Left ventricle myocardium inferior (tissue), 1 donor: ENCODE data around the gene ACAD9. TPM values are rescaled to one million over a fixed set of nuclear protein-coding genes. Genes with fewer than 3 reads are reported as not detected.
A peak's percentile ranks its signal among the peaks of the same experiment; 100 is the strongest.

Experiments
- DNase-seq: peaks from one replicate; pipeline ENCODE4 v3.0.0-alpha.2; 2020
- H3K27ac ChIP-seq: fragments of 200-600 bp; replicated peaks from 2 replicates; pipeline ENCODE4 v1.8.0; 2021
- H3K27me3 ChIP-seq: fragments of 200-600 bp; 2 replicates; pipeline ENCODE4 v1.8.0; 2021; ENCODE audit warnings: low read depth
- H3K36me3 ChIP-seq: fragments of 200-600 bp; 2 replicates; pipeline ENCODE4 v1.8.0; 2021
- H3K4me1 ChIP-seq: fragments of 200-600 bp; 2 replicates; pipeline ENCODE4 v1.8.0; 2021
- H3K4me3 ChIP-seq: fragments of 200-600 bp; 2 replicates; pipeline ENCODE4 v1.8.0; 2021; ENCODE audit warnings: mild to moderate bottlenecking, moderate library complexity
- H3K9me3 ChIP-seq: fragments of 200-600 bp; replicated peaks from 2 replicates; pipeline ENCODE4 v1.8.0; 2021
- CTCF ChIP-seq: fragments of 200-600 bp; IDR thresholded peaks from 2 replicates; pipeline ENCODE4 v1.8.0; 2021; ENCODE audit warnings: antibody characterized with exemption, mild to moderate bottlenecking, borderline replicate concordance
- intact Hi-C: fragments of 100-400 bp; cut with micrococcal nuclease; formaldehyde crosslinking; loops from one replicate; pipeline ENCODE4 v1.11.0; 2022
- total RNA-seq: library from RNA; stranded (reverse); fragmentation: NEBNext Ultra II Directional; extraction: Animal tissue kit (Norgen Biotek cat#: 25700); gene quantifications from one replicate; pipeline ENCODE4 v1.2.1, GENCODE V29; 2021
- donor health status: DM: no; HTN: yes; CAD: no; lungs with severe emphysema.

The ACAD9 gene
- total RNA-seq, 1 donor from 2014 or later = 35.9 TPM

GRCh38 chr3:128844502-128844901 is 34.9 kb upstream of the ACAD9 start:
- Histone ChIP-seq H3K27ac (no peak overlapping the region), H3K4me1 (peaks cover 18% of the 10 kb centered on the region), H3K9me3 (no peaks in the 10 kb centered on the region), H3K36me3 (no peaks in the 10 kb centered on the region), H3K4me3 (no peak overlapping the region), H3K27me3 (no peaks in the 10 kb centered on the region)
- intact Hi-C loops = no loop called here
- no peak for TF ChIP-seq CTCF
- no peak for DNase-seq

- Histone ChIP-seq H3K4me3 (peak overlapping the region; percentile 69), H3K36me3 (no peaks in the 10 kb centered on the region), H3K9me3 (no peaks in the 10 kb centered on the region), H3K27ac (peak overlapping the region; percentile 91), H3K4me1 (peaks cover 18% of the 10 kb centered on the region), H3K27me3 (no peaks in the 10 kb centered on the region)
- DNase-seq = no peak
- TF ChIP-seq CTCF = no peak
- intact Hi-C loops = loop anchor here (5.0 kb wide), 1 partner anchor 228 kb away; no protein-coding TSS in a partner anchor
Measured at GRCh38 chr3:128845119-128845777, 34.2 kb upstream of the ACAD9 start.

- intact Hi-C loops = loop anchor here (5.0 kb wide), 1 partner anchor 229 kb away; no protein-coding TSS in a partner anchor
- H3K4me1 ChIP-seq = peaks cover 18% of the 10 kb centered on the region
- peak; percentile 73 for TF ChIP-seq CTCF
- no peaks in the 10 kb centered on the region for H3K36me3 ChIP-seq
- peak overlapping the region; percentile 91 for H3K27ac ChIP-seq
- peak; percentile 92 for DNase-seq
- no peaks in the 10 kb centered on the region for H3K9me3 ChIP-seq
- no peaks in the 10 kb centered on the region for H3K27me3 ChIP-seq
- peak overlapping the region; percentile 69 for H3K4me3 ChIP-seq
Measured at GRCh38 chr3:128845778-128846485, 33.5 kb upstream of the ACAD9 start.

GRCh38 chr3:128846486-128846891 is 32.9 kb upstream of the ACAD9 start:
- intact Hi-C loops = loop anchor here (5.0 kb wide), 1 partner anchor 229 kb away; no protein-coding TSS in a partner anchor
- no peak for DNase-seq
- TF ChIP-seq CTCF = no peak
- H3K9me3 ChIP-seq = no peaks in the 10 kb centered on the region
- no peaks in the 10 kb centered on the region for H3K36me3 ChIP-seq
- peaks cover 18% of the 10 kb centered on the region for H3K4me1 ChIP-seq
- peak overlapping the region; percentile 69 for H3K4me3 ChIP-seq
- peak overlapping the region; percentile 91 for H3K27ac ChIP-seq
- no peaks in the 10 kb centered on the region for H3K27me3 ChIP-seq

- TF ChIP-seq CTCF = no peak
- Histone ChIP-seq H3K4me3 (no peak overlapping the region), H3K36me3 (no peaks in the 10 kb centered on the region), H3K27me3 (no peaks in the 10 kb centered on the region), H3K9me3 (no peaks in the 10 kb centered on the region), H3K4me1 (peaks cover 18% of the 10 kb centered on the region), H3K27ac (no peak overlapping the region)
- intact Hi-C loops = loop anchor here (5.0 kb wide), 1 partner anchor 231 kb away; no protein-coding TSS in a partner anchor
- no peak for DNase-seq
Measured at GRCh38 chr3:128847666-128848370, 31.6 kb upstream of the ACAD9 start.
